Measurements from ENCODE around the gene RPL38.

RPL38 gene

GRCh38 chr17:74259667-74260524 lies 56.4 kb downstream of the RPL38 start:
- H3K4me3 ChIP-seq (ENCODE audit: low read depth, low read length), result no peak overlapping the region
- TF ChIP-seq CTCF (IDR thresholded peaks at IDR 0.05; ENCODE audit: borderline replicate concordance, insufficient read depth, low read depth, low read length), result no peak
